Astrocyte of the spinal cord (primary cell): ENCODE measurements around the gene ANAPC5.

ENCODE experiments used
- DNase-seq: peaks from one replicate; pipeline ENCODE4 v3.0.0; 2011; ENCODE audit warnings: low read depth, low spot score
- H3K4me3 ChIP-seq: 2 replicates; pipeline ENCODE4 v1.5.1; 2011; ENCODE audit warnings: low read depth, mild to moderate bottlenecking, low read length, moderate library complexity
- in situ Hi-C: cut with HindIII; loops from 2 replicates; pipeline ENCODE4 v1.10.0; 2017; ENCODE audit warnings: low sequenced_read_pairs
- TF ChIP-seq, protein P1 (sequence below): IDR thresholded peaks from 2 replicates; pipeline ENCODE4 v1.5.1; 2012; ENCODE audit warnings: low read depth, mild to moderate bottlenecking, low read length, inconsistent platforms

The ANAPC5 gene

GRCh38 chr12:121364683-121365121 is 12.5 kb upstream of the ANAPC5 start:
- TF ChIP-seq, protein P1, sequence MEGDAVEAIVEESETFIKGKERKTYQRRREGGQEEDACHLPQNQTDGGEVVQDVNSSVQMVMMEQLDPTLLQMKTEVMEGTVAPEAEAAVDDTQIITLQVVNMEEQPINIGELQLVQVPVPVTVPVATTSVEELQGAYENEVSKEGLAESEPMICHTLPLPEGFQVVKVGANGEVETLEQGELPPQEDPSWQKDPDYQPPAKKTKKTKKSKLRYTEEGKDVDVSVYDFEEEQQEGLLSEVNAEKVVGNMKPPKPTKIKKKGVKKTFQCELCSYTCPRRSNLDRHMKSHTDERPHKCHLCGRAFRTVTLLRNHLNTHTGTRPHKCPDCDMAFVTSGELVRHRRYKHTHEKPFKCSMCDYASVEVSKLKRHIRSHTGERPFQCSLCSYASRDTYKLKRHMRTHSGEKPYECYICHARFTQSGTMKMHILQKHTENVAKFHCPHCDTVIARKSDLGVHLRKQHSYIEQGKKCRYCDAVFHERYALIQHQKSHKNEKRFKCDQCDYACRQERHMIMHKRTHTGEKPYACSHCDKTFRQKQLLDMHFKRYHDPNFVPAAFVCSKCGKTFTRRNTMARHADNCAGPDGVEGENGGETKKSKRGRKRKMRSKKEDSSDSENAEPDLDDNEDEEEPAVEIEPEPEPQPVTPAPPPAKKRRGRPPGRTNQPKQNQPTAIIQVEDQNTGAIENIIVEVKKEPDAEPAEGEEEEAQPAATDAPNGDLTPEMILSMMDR, result no peak
- in situ Hi-C loops, result no loop called here
- no peak overlapping the region for H3K4me3 ChIP-seq
- DNase-seq, result peak; percentile 29

- TF ChIP-seq, protein P1, result no peak
- DNase-seq, result no peak
- in situ Hi-C loops, result no loop called here
- no peak overlapping the region for H3K4me3 ChIP-seq
These were observed 5.9 kb upstream of the ANAPC5 start for GRCh38 chr12:121358073-121358472.

DNA sequence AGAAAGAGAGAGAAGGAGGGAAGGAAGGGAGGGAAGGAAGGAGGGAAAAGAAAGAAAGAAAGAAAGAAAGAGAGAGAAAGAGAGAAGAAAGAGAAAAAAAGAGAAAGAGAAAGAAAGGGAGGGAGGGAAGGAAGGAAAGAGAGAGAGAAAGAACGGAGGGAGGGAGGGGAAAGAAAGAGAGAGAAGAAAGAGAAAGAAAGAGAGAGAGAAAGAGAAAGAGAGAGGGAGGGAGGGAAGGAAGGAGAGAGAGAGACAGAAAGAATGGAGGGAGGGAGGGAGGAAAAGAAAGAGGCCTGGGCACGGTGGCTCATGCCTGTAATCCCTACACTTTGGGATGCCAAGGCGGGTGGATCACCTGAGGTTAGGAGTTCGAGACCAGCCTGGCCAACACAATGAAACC is 5.1 kb upstream of the ANAPC5 start:
- in situ Hi-C loops, result no loop called here
- TF ChIP-seq, protein P1, result no peak
- DNase-seq, result no peak
- no peak overlapping the region for H3K4me3 ChIP-seq

- no peak overlapping the region for H3K4me3 ChIP-seq
- TF ChIP-seq, protein P1, result no peak
- DNase-seq, result no peak
- in situ Hi-C loops, result no loop called here
These were observed 4.4 kb upstream of the ANAPC5 start for GRCh38 chr12:121356657-121357056.

DNA sequence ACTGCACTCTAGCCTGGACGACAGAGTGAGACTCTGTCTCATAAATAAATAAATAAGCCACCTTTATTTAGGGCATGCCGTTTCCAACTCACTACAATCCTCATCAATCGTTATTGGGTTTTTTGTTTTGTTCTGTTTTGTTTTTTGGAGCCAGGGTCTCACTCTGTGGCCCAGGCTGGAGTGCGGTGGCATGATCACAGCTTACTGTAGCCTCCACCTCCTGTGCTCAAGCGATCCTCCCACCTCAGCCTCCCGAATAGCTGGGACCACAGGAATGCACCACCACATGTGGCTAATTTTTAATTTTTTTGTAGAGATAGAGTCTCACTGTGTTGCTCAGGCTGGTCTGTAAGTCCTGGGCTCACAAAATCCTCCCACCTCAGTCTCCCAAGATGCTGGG is 3.6 kb upstream of the ANAPC5 start:
- H3K4me3 ChIP-seq, result no peak overlapping the region
- in situ Hi-C loops, result no loop called here
- TF ChIP-seq, protein P1, result no peak
- DNase-seq, result no peak

DNA sequence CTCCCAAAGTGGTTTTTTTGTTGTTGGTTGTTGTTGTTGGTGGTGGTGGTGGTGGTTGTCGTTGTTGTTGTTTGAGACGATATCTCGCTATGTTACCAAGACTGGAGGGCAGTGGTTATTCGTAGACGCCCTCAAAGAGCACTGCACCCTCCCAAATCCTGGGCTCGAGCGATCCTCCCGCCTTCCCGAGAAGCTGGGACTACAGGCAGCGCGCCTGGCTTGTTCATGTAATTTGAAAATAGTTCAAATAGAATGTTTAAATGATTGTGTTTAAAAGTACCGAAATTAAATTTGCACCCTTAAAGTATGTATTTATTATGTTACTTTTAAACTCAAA is 439 bp upstream of the ANAPC5 start:
- TF ChIP-seq, protein P1, result no peak
- peak overlapping the region; percentile 90 for H3K4me3 ChIP-seq
- no peak for DNase-seq
- in situ Hi-C loops, result no loop called here

DNA sequence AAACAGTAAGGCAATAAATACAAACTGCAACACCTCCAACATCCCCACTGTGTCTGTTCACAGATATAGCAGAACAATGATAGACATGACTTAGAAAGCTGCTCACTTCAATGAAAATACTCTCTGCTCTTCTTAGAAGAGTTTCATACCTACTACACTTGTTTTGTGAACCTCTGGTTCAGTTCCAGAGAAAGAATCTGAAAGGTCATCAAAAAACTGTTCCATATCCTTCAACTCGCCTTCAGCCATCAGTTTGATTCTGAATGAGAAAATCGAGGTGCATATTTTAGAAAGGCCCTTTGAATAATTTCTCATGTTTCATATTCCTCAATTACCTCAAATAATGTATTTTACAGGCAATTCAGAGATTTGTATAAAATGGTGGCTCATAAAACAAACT is 5.5 kb downstream of the ANAPC5 start:
- TF ChIP-seq, protein P1, result no peak
- in situ Hi-C loops, result no loop called here
- H3K4me3 ChIP-seq, result no peak overlapping the region
- no peak for DNase-seq
